Endothelial cell of hepatic sinusoid (primary cell): ENCODE results near the gene WEE1.
"Not testable (repeated sequence)": the region's sequence is repeated elsewhere in the genome, so short reads cannot be mapped to it uniquely, and the experiment has no call there.

ENCODE experiments used
- in situ Hi-C: cut with HindIII; loops from 2 replicates; pipeline ENCODE4 v1.10.0; 2017; ENCODE audit warnings: low sequenced_read_pairs

Gene WEE1

GRCh38 chr11:9573052-9573774 lies at the start of gene WEE1:
Gene WEE1, plus strand, starts transcription at chr11:9573670. Its CDS starts 264 bp downstream, at chr11:9573934.
- in situ Hi-C loops: no loop called here

- in situ Hi-C loops: no loop called here
Measured at GRCh38 chr11:9524001-9524400, 49.5 kb upstream of the WEE1 start.

GRCh38 chr11:9525116-9525515 lies 48.4 kb upstream of the WEE1 start:
- in situ Hi-C loops: no loop called here

GRCh38 chr11:9527481-9528135 lies 45.9 kb upstream of the WEE1 start:
- in situ Hi-C loops: no loop called here

- in situ Hi-C loops: no loop called here
Measured at GRCh38 chr11:9528136-9528501, 45.4 kb upstream of the WEE1 start.

GRCh38 chr11:9528573-9529333 lies 44.7 kb upstream of the WEE1 start:
- in situ Hi-C loops: no loop called here

GRCh38 chr11:9529334-9529650 lies 44.2 kb upstream of the WEE1 start:
- in situ Hi-C loops: no loop called here

GRCh38 chr11:9530020-9530621 lies 43.3 kb upstream of the WEE1 start:
- in situ Hi-C loops: no loop called here

GRCh38 chr11:9530901-9531625 lies 42.4 kb upstream of the WEE1 start:
- in situ Hi-C loops: no loop called here

- in situ Hi-C loops: no loop called here
Measured at GRCh38 chr11:9533058-9533457, 40.4 kb upstream of the WEE1 start.

- in situ Hi-C loops: no loop called here
Measured at GRCh38 chr11:9533736-9534473, 39.6 kb upstream of the WEE1 start.

- in situ Hi-C loops: no loop called here
Measured at GRCh38 chr11:9535189-9535781, 38.2 kb upstream of the WEE1 start.

GRCh38 chr11:9538548-9538947 lies 34.9 kb upstream of the WEE1 start:
- in situ Hi-C loops: no loop called here

GRCh38 chr11:9549216-9549615 lies 24.3 kb upstream of the WEE1 start:
- in situ Hi-C loops: not testable (repeated sequence)

- in situ Hi-C loops: no loop called here
Measured at GRCh38 chr11:9550191-9550628, 23.3 kb upstream of the WEE1 start.

- in situ Hi-C loops: no loop called here
Measured at GRCh38 chr11:9561279-9561982, 12.0 kb upstream of the WEE1 start.

- in situ Hi-C loops: no loop called here
Measured at GRCh38 chr11:9562716-9563115, 10.8 kb upstream of the WEE1 start.

GRCh38 chr11:9563196-9563730 lies 10.2 kb upstream of the WEE1 start:
- in situ Hi-C loops: no loop called here
